ENCODE data around the gene WNT16. TPM values are rescaled to one million over a fixed set of nuclear protein-coding genes. Genes with fewer than 3 reads are reported as not detected.

The WNT16 gene
- polyA plus RNA-seq, 4 donors: 0.10 to 0.30 TPM; not detected in 2

GRCh38 chr7:121344093-121344492, 15.3 kb downstream of the WNT16 start:
- H3K4me3 ChIP-seq (ENCODE audit: low read depth in 1 of 3, low read length in 3 of 3): no peak overlapping the region
- H3K36me3 ChIP-seq (ENCODE audit: control insufficient read depth in 3 of 3, insufficient read depth in 2 of 3, low read depth in 1 of 3, low read length in 3 of 3): peaks cover 4 to 7% (median 4%) of the 10 kb centered on the region in 3 donors
- FAIRE-seq (no peak), DNase-seq (peak in 1 of 2 donors; percentile 29)
- no peaks in the 10 kb centered on the region for H3K27me3 ChIP-seq (ENCODE audit: control insufficient read depth in 3 of 3, insufficient read depth in 3 of 3, low read length in 3 of 3)
- WGBS, 3 donors: 66 to 73% (median 71%) methylated on average over 2 of the region's 2 CpGs
- H3K9me3 ChIP-seq (ENCODE audit: control insufficient read depth in 2 of 2, insufficient read depth in 1 of 2, low read depth in 1 of 2, low read length in 1 of 2): no peaks in the 10 kb centered on the region
- H3K27ac ChIP-seq (ENCODE audit: low read depth in 1 of 3, low read length in 2 of 3): no peak overlapping the region
- no peaks in the 10 kb centered on the region for H3K4me1 ChIP-seq (ENCODE audit: control insufficient read depth in 3 of 3, insufficient read depth in 2 of 3, low read depth in 1 of 3, low read length in 2 of 3)

GRCh38 chr7:121344497-121344896, 15.7 kb downstream of the WNT16 start:
- Histone ChIP-seq H3K4me1 (ENCODE audit: control insufficient read depth in 3 of 3, insufficient read depth in 2 of 3, low read depth in 1 of 3, low read length in 2 of 3) (no peaks in the 10 kb centered on the region), H3K4me3 (ENCODE audit: low read depth in 1 of 3, low read length in 3 of 3) (no peak overlapping the region), H3K27me3 (ENCODE audit: control insufficient read depth in 3 of 3, insufficient read depth in 3 of 3, low read length in 3 of 3) (no peaks in the 10 kb centered on the region), H3K9me3 (ENCODE audit: control insufficient read depth in 2 of 2, insufficient read depth in 1 of 2, low read depth in 1 of 2, low read length in 1 of 2) (no peaks in the 10 kb centered on the region), H3K27ac (ENCODE audit: low read depth in 1 of 3, low read length in 2 of 3) (peak overlapping the region in 1 of 3 donors; percentile 39), H3K36me3 (ENCODE audit: control insufficient read depth in 3 of 3, insufficient read depth in 2 of 3, low read depth in 1 of 3, low read length in 3 of 3) (peaks cover 4 to 7% (median 4%) of the 10 kb centered on the region in 3 donors)
- DNase-seq: peak in 1 of 2 donors; percentile 27
- no peak for FAIRE-seq
- 33 to 84% (median 52%) methylated on average over 1 of the region's 1 CpG for WGBS, 3 donors

- no peak for FAIRE-seq
Measured at GRCh38 chr7:121351682-121352081, 22.9 kb downstream of the WNT16 start.

GRCh38 chr7:121352323-121352722, 23.5 kb downstream of the WNT16 start:
- no peak for DNase-seq
- H3K27ac ChIP-seq (ENCODE audit: low read depth in 1 of 3, low read length in 2 of 3): no peak overlapping the region
- H3K9me3 ChIP-seq (ENCODE audit: control insufficient read depth in 2 of 2, insufficient read depth in 1 of 2, low read depth in 1 of 2, low read length in 1 of 2): no peaks in the 10 kb centered on the region
- no peaks in the 10 kb centered on the region for H3K4me1 ChIP-seq (ENCODE audit: control insufficient read depth in 3 of 3, insufficient read depth in 2 of 3, low read depth in 1 of 3, low read length in 2 of 3)
- no peaks in the 10 kb centered on the region for H3K27me3 ChIP-seq (ENCODE audit: control insufficient read depth in 3 of 3, insufficient read depth in 3 of 3, low read length in 3 of 3)
- H3K36me3 ChIP-seq (ENCODE audit: control insufficient read depth in 3 of 3, insufficient read depth in 2 of 3, low read depth in 1 of 3, low read length in 3 of 3): peaks cover 0 to 12% (median 11%) of the 10 kb centered on the region in 3 donors
- WGBS, 3 donors: 69 to 83% (median 76%) methylated on average over 3 of the region's 3 CpGs
- no peak overlapping the region for H3K4me3 ChIP-seq (ENCODE audit: low read depth in 1 of 3, low read length in 3 of 3)
- no peak for FAIRE-seq

More at GRCh38 chr7:121351682-121352081, 22.9 kb downstream of the WNT16 start:
- Histone ChIP-seq H3K27me3 (ENCODE audit: control insufficient read depth in 3 of 3, insufficient read depth in 3 of 3, low read length in 3 of 3) (no peaks in the 10 kb centered on the region), H3K4me1 (ENCODE audit: control insufficient read depth in 3 of 3, insufficient read depth in 2 of 3, low read depth in 1 of 3, low read length in 2 of 3) (no peaks in the 10 kb centered on the region), H3K9me3 (ENCODE audit: control insufficient read depth in 2 of 2, insufficient read depth in 1 of 2, low read depth in 1 of 2, low read length in 1 of 2) (no peaks in the 10 kb centered on the region), H3K36me3 (ENCODE audit: control insufficient read depth in 3 of 3, insufficient read depth in 2 of 3, low read depth in 1 of 3, low read length in 3 of 3) (peaks cover 2 to 12% (median 9%) of the 10 kb centered on the region in 3 donors), H3K27ac (ENCODE audit: low read depth in 1 of 3, low read length in 2 of 3) (no peak overlapping the region), H3K4me3 (ENCODE audit: low read depth in 1 of 3, low read length in 3 of 3) (no peak overlapping the region)
- DNase-seq: no peak

- 56 to 73% (median 73%) methylated on average over 2 of the region's 2 CpGs for WGBS, 3 donors
- H3K36me3 ChIP-seq (ENCODE audit: control insufficient read depth in 3 of 3, insufficient read depth in 2 of 3, low read depth in 1 of 3, low read length in 3 of 3): peaks cover 2 to 16% (median 15%) of the 10 kb centered on the region in 3 donors
- H3K9me3 ChIP-seq (ENCODE audit: control insufficient read depth in 2 of 2, insufficient read depth in 1 of 2, low read depth in 1 of 2, low read length in 1 of 2): no peaks in the 10 kb centered on the region
- H3K4me1 ChIP-seq (ENCODE audit: control insufficient read depth in 3 of 3, insufficient read depth in 2 of 3, low read depth in 1 of 3, low read length in 2 of 3): no peaks in the 10 kb centered on the region
- FAIRE-seq (no peak), DNase-seq (no peak)
- no peak overlapping the region for H3K27ac ChIP-seq (ENCODE audit: low read depth in 1 of 3, low read length in 2 of 3)
- H3K27me3 ChIP-seq (ENCODE audit: control insufficient read depth in 3 of 3, insufficient read depth in 3 of 3, low read length in 3 of 3): no peaks in the 10 kb centered on the region
- no peak overlapping the region for H3K4me3 ChIP-seq (ENCODE audit: low read depth in 1 of 3, low read length in 3 of 3)
Measured at GRCh38 chr7:121355574-121355973, 26.8 kb downstream of the WNT16 start.

- 70 to 89% (median 85%) methylated on average over 5 of the region's 5 CpGs for WGBS, 3 donors
Measured at GRCh38 chr7:121360564-121360963, 31.8 kb downstream of the WNT16 start.

GRCh38 chr7:121366852-121367431, 38.1 kb downstream of the WNT16 start:
- H3K27ac ChIP-seq (ENCODE audit: low read depth in 1 of 3, low read length in 2 of 3): no peak overlapping the region
- WGBS, 3 donors: 22 to 45% (median 34%) methylated on average over 2 of the region's 2 CpGs
- FAIRE-seq (peak; percentile 61), DNase-seq (peak; percentile 47 to 48)
- H3K9me3 ChIP-seq (ENCODE audit: control insufficient read depth in 2 of 2, insufficient read depth in 1 of 2, low read depth in 1 of 2, low read length in 1 of 2): no peaks in the 10 kb centered on the region
- H3K4me1 ChIP-seq (ENCODE audit: control insufficient read depth in 3 of 3, insufficient read depth in 2 of 3, low read depth in 1 of 3, low read length in 2 of 3): peaks cover 0 to 5% (median 0%) of the 10 kb centered on the region in 3 donors
- H3K4me3 ChIP-seq (ENCODE audit: low read depth in 1 of 3, low read length in 3 of 3): no peak overlapping the region
- H3K27me3 ChIP-seq (ENCODE audit: control insufficient read depth in 3 of 3, insufficient read depth in 3 of 3, low read length in 3 of 3): no peaks in the 10 kb centered on the region
- peaks cover 0 to 22% (median 13%) of the 10 kb centered on the region in 3 donors for H3K36me3 ChIP-seq (ENCODE audit: control insufficient read depth in 3 of 3, insufficient read depth in 2 of 3, low read depth in 1 of 3, low read length in 3 of 3)

More at GRCh38 chr7:121360564-121360963, 31.8 kb downstream of the WNT16 start:
- Histone ChIP-seq H3K9me3 (ENCODE audit: control insufficient read depth in 2 of 2, insufficient read depth in 1 of 2, low read depth in 1 of 2, low read length in 1 of 2) (no peaks in the 10 kb centered on the region), H3K4me1 (ENCODE audit: control insufficient read depth in 3 of 3, insufficient read depth in 2 of 3, low read depth in 1 of 3, low read length in 2 of 3) (no peaks in the 10 kb centered on the region), H3K27me3 (ENCODE audit: control insufficient read depth in 3 of 3, insufficient read depth in 3 of 3, low read length in 3 of 3) (no peaks in the 10 kb centered on the region), H3K36me3 (ENCODE audit: control insufficient read depth in 3 of 3, insufficient read depth in 2 of 3, low read depth in 1 of 3, low read length in 3 of 3) (peaks cover 2 to 21% (median 15%) of the 10 kb centered on the region in 3 donors), H3K4me3 (ENCODE audit: low read depth in 1 of 3, low read length in 3 of 3) (no peak overlapping the region), H3K27ac (ENCODE audit: low read depth in 1 of 3, low read length in 2 of 3) (no peak overlapping the region)
- FAIRE-seq (no peak), DNase-seq (no peak)

GRCh38 chr7:121369462-121369861, 40.7 kb downstream of the WNT16 start:
- H3K27ac ChIP-seq (ENCODE audit: low read depth in 1 of 3, low read length in 2 of 3): peak overlapping the region in 1 of 3 donors; percentile 41
- no peaks in the 10 kb centered on the region for H3K27me3 ChIP-seq (ENCODE audit: control insufficient read depth in 3 of 3, insufficient read depth in 3 of 3, low read length in 3 of 3)
- peaks cover 0 to 16% (median 14%) of the 10 kb centered on the region in 3 donors for H3K36me3 ChIP-seq (ENCODE audit: control insufficient read depth in 3 of 3, insufficient read depth in 2 of 3, low read depth in 1 of 3, low read length in 3 of 3)
- WGBS, 3 donors: 3 to 25% (median 15%) methylated on average over 2 of the region's 2 CpGs
- H3K9me3 ChIP-seq (ENCODE audit: control insufficient read depth in 2 of 2, insufficient read depth in 1 of 2, low read depth in 1 of 2, low read length in 1 of 2): no peaks in the 10 kb centered on the region
- peaks cover 0 to 5% (median 0%) of the 10 kb centered on the region in 3 donors for H3K4me1 ChIP-seq (ENCODE audit: control insufficient read depth in 3 of 3, insufficient read depth in 2 of 3, low read depth in 1 of 3, low read length in 2 of 3)
- FAIRE-seq (no peak), DNase-seq (peak; percentile 65 to 79)
- no peak overlapping the region for H3K4me3 ChIP-seq (ENCODE audit: low read depth in 1 of 3, low read length in 3 of 3)

- H3K4me3 ChIP-seq (ENCODE audit: low read depth in 1 of 3, low read length in 3 of 3): no peak overlapping the region
- H3K27ac ChIP-seq (ENCODE audit: low read depth in 1 of 3, low read length in 2 of 3): no peak overlapping the region
- WGBS, 3 donors: 58 to 82% (median 71%) methylated on average over 1 of the region's 1 CpG
- DNase-seq: no peak
- peaks cover 0 to 17% (median 12%) of the 10 kb centered on the region in 3 donors for H3K36me3 ChIP-seq (ENCODE audit: control insufficient read depth in 3 of 3, insufficient read depth in 2 of 3, low read depth in 1 of 3, low read length in 3 of 3)
- no peaks in the 10 kb centered on the region for H3K9me3 ChIP-seq (ENCODE audit: control insufficient read depth in 2 of 2, insufficient read depth in 1 of 2, low read depth in 1 of 2, low read length in 1 of 2)
- no peak for FAIRE-seq
- H3K27me3 ChIP-seq (ENCODE audit: control insufficient read depth in 3 of 3, insufficient read depth in 3 of 3, low read length in 3 of 3): no peaks in the 10 kb centered on the region
- H3K4me1 ChIP-seq (ENCODE audit: control insufficient read depth in 3 of 3, insufficient read depth in 2 of 3, low read depth in 1 of 3, low read length in 2 of 3): peaks cover 0 to 5% (median 0%) of the 10 kb centered on the region in 3 donors
Measured at GRCh38 chr7:121371367-121371766, 42.6 kb downstream of the WNT16 start.
